ENCODE measurements around the gene OVOL1. TPM values are rescaled to one million over a fixed set of nuclear protein-coding genes. Genes with fewer than 3 reads are reported as not detected.
A peak's percentile ranks its signal among the peaks of the same experiment; 100 is the strongest.

Gene OVOL1
- total RNA-seq, 1 experiment from 2014 or later, result not detected

- DNase-seq, result no peak
- H3K9me3 ChIP-seq, result no peaks in the 10 kb centered on the region
- no peaks in the 10 kb centered on the region for H3K36me3 ChIP-seq
- peaks cover 25% of the 10 kb centered on the region for H3K27me3 ChIP-seq
- H3K4me3 ChIP-seq, result no peak overlapping the region
Measured at GRCh38 chr11:65785319-65786007, 1.4 kb upstream of the OVOL1 start.

GRCh38 chr11:65786008-65786785 is 666 bp upstream of the OVOL1 start:
- no peaks in the 10 kb centered on the region for H3K36me3 ChIP-seq
- DNase-seq, result no peak
- no peaks in the 10 kb centered on the region for H3K9me3 ChIP-seq
- peaks cover 25% of the 10 kb centered on the region for H3K27me3 ChIP-seq
- no peak overlapping the region for H3K4me3 ChIP-seq

GRCh38 chr11:65787649-65788622 is 1.1 kb downstream of the OVOL1 start:
- Histone ChIP-seq H3K9me3 (no peaks in the 10 kb centered on the region), H3K4me3 (0 out of 2 replicates have a peak overlapping the region, but pooled peaks have one; percentile 11), H3K27me3 (peaks cover 25% of the 10 kb centered on the region), H3K36me3 (no peaks in the 10 kb centered on the region)
- peak; percentile 21 for DNase-seq

GRCh38 chr11:65788821-65789220 is 2.0 kb downstream of the OVOL1 start:
- H3K27me3 ChIP-seq, result peaks cover 25% of the 10 kb centered on the region
- DNase-seq, result no peak
- H3K36me3 ChIP-seq, result no peaks in the 10 kb centered on the region
- H3K9me3 ChIP-seq, result no peaks in the 10 kb centered on the region
- H3K4me3 ChIP-seq, result no peak overlapping the region

- Histone ChIP-seq H3K9me3 (no peaks in the 10 kb centered on the region), H3K27me3 (peaks cover 25% of the 10 kb centered on the region), H3K36me3 (no peaks in the 10 kb centered on the region), H3K4me3 (no peak overlapping the region)
- no peak for DNase-seq
Measured at GRCh38 chr11:65789230-65790103, 2.6 kb downstream of the OVOL1 start.

GRCh38 chr11:65790104-65790901 is 3.4 kb downstream of the OVOL1 start:
- no peak overlapping the region for H3K4me3 ChIP-seq
- H3K9me3 ChIP-seq, result no peaks in the 10 kb centered on the region
- H3K27me3 ChIP-seq, result peaks cover 25% of the 10 kb centered on the region
- no peak for DNase-seq
- no peaks in the 10 kb centered on the region for H3K36me3 ChIP-seq

GRCh38 chr11:65790902-65791650 is 4.2 kb downstream of the OVOL1 start:
- Histone ChIP-seq H3K4me3 (no peak overlapping the region), H3K36me3 (no peaks in the 10 kb centered on the region), H3K9me3 (no peaks in the 10 kb centered on the region), H3K27me3 (peaks cover 21% of the 10 kb centered on the region)
- no peak for DNase-seq

GRCh38 chr11:65791719-65792213 is 4.9 kb downstream of the OVOL1 start:
- no peaks in the 10 kb centered on the region for H3K9me3 ChIP-seq
- H3K27me3 ChIP-seq, result peaks cover 20% of the 10 kb centered on the region
- no peak for DNase-seq
- H3K36me3 ChIP-seq, result no peaks in the 10 kb centered on the region
- H3K4me3 ChIP-seq, result no peak overlapping the region

- Histone ChIP-seq H3K36me3 (no peaks in the 10 kb centered on the region), H3K9me3 (no peaks in the 10 kb centered on the region), H3K27me3 (peaks cover 16% of the 10 kb centered on the region), H3K4me3 (no peak overlapping the region)
- DNase-seq, result no peak
Measured at GRCh38 chr11:65792456-65792855, 5.6 kb downstream of the OVOL1 start.

- H3K27me3 ChIP-seq, result peaks cover 9% of the 10 kb centered on the region
- no peaks in the 10 kb centered on the region for H3K36me3 ChIP-seq
- no peaks in the 10 kb centered on the region for H3K9me3 ChIP-seq
- H3K4me3 ChIP-seq, result no peak overlapping the region
- no peak for DNase-seq
Measured at GRCh38 chr11:65793144-65793581, 6.3 kb downstream of the OVOL1 start.

GRCh38 chr11:65793625-65794400 is 7.0 kb downstream of the OVOL1 start:
- Histone ChIP-seq H3K9me3 (no peaks in the 10 kb centered on the region), H3K27me3 (peaks cover 3% of the 10 kb centered on the region; the same call in 1 of the 2 replicates)

GRCh38 chr11:65794570-65795510 is 8.0 kb downstream of the OVOL1 start:
- no peaks in the 10 kb centered on the region for H3K27me3 ChIP-seq
- no peak for DNase-seq

More at GRCh38 chr11:65793625-65794400, 7.0 kb downstream of the OVOL1 start:
- no peaks in the 10 kb centered on the region for H3K36me3 ChIP-seq
- no peak for DNase-seq
- no peak overlapping the region for H3K4me3 ChIP-seq

More at GRCh38 chr11:65794570-65795510, 8.0 kb downstream of the OVOL1 start:
- no peaks in the 10 kb centered on the region for H3K9me3 ChIP-seq
- no peak overlapping the region for H3K4me3 ChIP-seq
- H3K36me3 ChIP-seq, result no peaks in the 10 kb centered on the region

Measured in MG63 (cell line).